Neural cell (in vitro differentiated cells): ENCODE measurements around the gene SRSF1.

Experiments
- EP300 ChIP-seq: fragments of 450-650 bp; conservative IDR thresholded peaks from 2 replicates; pipeline ENCODE4 v1.6.1; 2014; ENCODE audit warnings: antibody characterized with exemption, mild to moderate bottlenecking, moderate library complexity; ENCODE audit not compliant: poor library complexity, severe bottlenecking
- EZH2 ChIP-seq: fragments of 200-600, 300-800 bp; shearing (Covaris generic), sonication (generic); IDR thresholded peaks from 2 replicates; pipeline ENCODE4 v1.6.1; 2014; ENCODE audit warnings: antibody characterized with exemption, low read length, borderline replicate concordance, mild to moderate bottlenecking; ENCODE audit not compliant: insufficient read depth, poor library complexity, severe bottlenecking
- MXI1 ChIP-seq: fragments of 450-650 bp; conservative IDR thresholded peaks from 2 replicates; pipeline ENCODE4 v1.6.1; 2014; ENCODE audit warnings: antibody characterized with exemption, mild to moderate bottlenecking; ENCODE audit not compliant: poor library complexity, severe bottlenecking
- POLR2AphosphoS5 ChIP-seq: IDR thresholded peaks from 2 replicates; pipeline ENCODE4 v1.6.1; 2012
- RAD21 ChIP-seq: fragments of 450-650 bp; conservative IDR thresholded peaks from 2 replicates; pipeline ENCODE4 v1.6.1; 2014; ENCODE audit warnings: antibody characterized with exemption, mild to moderate bottlenecking, moderate library complexity
- REST ChIP-seq: IDR thresholded peaks from 2 replicates; pipeline ENCODE4 v1.6.1; 2012; ENCODE audit warnings: borderline replicate concordance
- SMC3 ChIP-seq: fragments of 450-650 bp; conservative IDR thresholded peaks from 2 replicates; pipeline ENCODE4 v1.6.1; 2014; ENCODE audit warnings: antibody characterized with exemption, mild to moderate bottlenecking, moderate library complexity; ENCODE audit not compliant: poor library complexity
- TAF1 ChIP-seq: IDR thresholded peaks from 2 replicates; pipeline ENCODE4 v1.6.1; 2012; ENCODE audit warnings: low read depth
- TF ChIP-seq, protein P1 (sequence below): fragments of 450-650 bp; IDR thresholded peaks from 2 replicates; pipeline ENCODE4 v1.5.1; 2014; ENCODE audit warnings: antibody characterized with exemption, mild to moderate bottlenecking, moderate library complexity; ENCODE audit not compliant: poor library complexity, severe bottlenecking

DNA sequence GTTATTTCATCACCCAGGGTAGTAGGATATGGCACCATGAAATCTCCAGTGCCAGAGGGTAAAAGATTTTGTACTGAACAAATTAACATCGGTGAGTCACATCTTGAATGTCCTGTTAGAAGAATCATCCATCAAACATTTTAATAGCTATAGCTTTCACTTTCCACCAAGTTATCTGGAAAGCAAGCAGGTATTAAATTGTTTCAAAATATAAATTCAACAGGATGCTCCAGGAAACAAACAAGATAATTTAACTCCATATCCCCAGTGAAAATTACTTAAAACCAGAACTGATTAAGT, 21.4 kb downstream of the SRSF1 start:
- TF ChIP-seq, protein P1, sequence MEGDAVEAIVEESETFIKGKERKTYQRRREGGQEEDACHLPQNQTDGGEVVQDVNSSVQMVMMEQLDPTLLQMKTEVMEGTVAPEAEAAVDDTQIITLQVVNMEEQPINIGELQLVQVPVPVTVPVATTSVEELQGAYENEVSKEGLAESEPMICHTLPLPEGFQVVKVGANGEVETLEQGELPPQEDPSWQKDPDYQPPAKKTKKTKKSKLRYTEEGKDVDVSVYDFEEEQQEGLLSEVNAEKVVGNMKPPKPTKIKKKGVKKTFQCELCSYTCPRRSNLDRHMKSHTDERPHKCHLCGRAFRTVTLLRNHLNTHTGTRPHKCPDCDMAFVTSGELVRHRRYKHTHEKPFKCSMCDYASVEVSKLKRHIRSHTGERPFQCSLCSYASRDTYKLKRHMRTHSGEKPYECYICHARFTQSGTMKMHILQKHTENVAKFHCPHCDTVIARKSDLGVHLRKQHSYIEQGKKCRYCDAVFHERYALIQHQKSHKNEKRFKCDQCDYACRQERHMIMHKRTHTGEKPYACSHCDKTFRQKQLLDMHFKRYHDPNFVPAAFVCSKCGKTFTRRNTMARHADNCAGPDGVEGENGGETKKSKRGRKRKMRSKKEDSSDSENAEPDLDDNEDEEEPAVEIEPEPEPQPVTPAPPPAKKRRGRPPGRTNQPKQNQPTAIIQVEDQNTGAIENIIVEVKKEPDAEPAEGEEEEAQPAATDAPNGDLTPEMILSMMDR: no peak
- TF ChIP-seq EZH2 (no peak), POLR2AphosphoS5 (no peak), EP300 (no peak), REST (no peak), TAF1 (no peak), RAD21 (no peak), MXI1 (no peak), SMC3 (no peak)
